Activated T-cell treated with anti-CD3 and anti-CD28 coated beads, Interleukin-2, amount 50 U/mL, for 4 hours (primary cell): Measurements from ENCODE around the gene PRM1. TPM values are rescaled to one million over a fixed set of nuclear protein-coding genes. Genes with fewer than 3 reads are reported as not detected.

ENCODE experiments used
- ATAC-seq, 2 donors: fragments of 200-7000 bp; cut with Tn5 transposase; one replicate each; pipeline ENCODE4 v1.10.0; 2021
- DNase-seq: peaks from one replicate; pipeline ENCODE4 v3.0.0-alpha.2; 2020
- H3K27me3 Mint-ChIP-seq: one replicate; pipeline ENCODE4 v1.8.0; 2021; ENCODE audit warnings: low read depth, mixed read lengths
- H3K36me3 Mint-ChIP-seq: one replicate; pipeline ENCODE4 v1.8.0; 2022; ENCODE audit warnings: mixed read lengths; ENCODE audit not compliant: insufficient read depth
- H3K4me1 Mint-ChIP-seq: one replicate; pipeline ENCODE4 v1.8.0; 2021; ENCODE audit warnings: low read depth, mixed read lengths
- H3K4me3 Mint-ChIP-seq: one replicate; pipeline ENCODE4 v1.8.0; 2021; ENCODE audit warnings: mild to moderate bottlenecking, moderate library complexity, mixed read lengths
- H3K9me3 Mint-ChIP-seq: one replicate; pipeline ENCODE4 v1.8.0; 2021; ENCODE audit warnings: mixed read lengths
- total RNA-seq, 3 donors: library from RNA; stranded (reverse); gene quantifications; one replicate each; pipeline ENCODE4 v1.2.1, GENCODE V29; 2021

Gene PRM1
- total RNA-seq, 3 donors from 2014 or later, result not detected

DNA sequence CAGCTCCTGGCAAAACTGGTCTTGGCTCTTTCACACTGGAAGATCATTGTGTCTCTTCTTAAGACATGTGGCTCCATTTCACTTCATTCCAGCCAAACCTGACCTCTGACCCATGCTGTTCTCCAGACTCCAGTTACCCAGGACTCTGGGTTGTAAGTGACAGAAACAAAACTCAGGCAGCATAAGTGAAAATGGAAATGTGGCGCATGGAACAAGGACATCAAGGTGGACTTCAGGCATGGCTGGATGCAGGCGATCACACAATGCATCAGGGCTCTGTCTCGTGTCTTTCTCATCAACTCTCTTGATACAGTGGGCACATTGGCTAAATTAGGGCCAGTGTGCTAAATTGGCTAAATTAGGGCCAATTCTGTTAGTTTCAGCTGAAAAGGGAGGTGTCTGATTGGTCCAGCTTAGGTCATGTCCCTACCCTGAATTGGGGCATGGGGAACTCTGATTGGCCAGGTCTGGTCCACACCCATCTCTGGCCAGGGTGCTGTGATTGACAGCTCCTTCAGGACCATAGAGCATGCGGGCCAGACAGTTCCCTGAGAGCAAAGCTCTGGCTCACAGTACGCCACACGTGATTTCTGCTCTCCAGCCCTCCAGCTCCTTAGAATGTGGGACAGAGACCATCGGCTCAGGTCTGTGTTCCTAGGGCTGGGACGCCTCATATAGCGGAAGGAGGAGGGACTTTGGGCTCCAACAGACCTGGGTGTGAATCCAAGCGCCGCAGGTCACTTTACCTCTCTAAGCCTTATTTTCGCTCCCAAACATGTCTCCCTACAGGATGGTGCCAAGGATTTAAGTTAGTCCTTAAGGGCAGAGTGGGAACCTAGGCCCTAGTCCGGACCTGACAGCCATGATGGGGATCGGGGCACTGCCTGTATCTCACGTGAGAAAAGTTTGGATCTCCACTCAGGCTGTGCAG lies 42.6 kb downstream of the PRM1 start:
- H3K9me3 Mint-ChIP-seq, result no peaks in the 10 kb centered on the region
- no peak for DNase-seq

DNA sequence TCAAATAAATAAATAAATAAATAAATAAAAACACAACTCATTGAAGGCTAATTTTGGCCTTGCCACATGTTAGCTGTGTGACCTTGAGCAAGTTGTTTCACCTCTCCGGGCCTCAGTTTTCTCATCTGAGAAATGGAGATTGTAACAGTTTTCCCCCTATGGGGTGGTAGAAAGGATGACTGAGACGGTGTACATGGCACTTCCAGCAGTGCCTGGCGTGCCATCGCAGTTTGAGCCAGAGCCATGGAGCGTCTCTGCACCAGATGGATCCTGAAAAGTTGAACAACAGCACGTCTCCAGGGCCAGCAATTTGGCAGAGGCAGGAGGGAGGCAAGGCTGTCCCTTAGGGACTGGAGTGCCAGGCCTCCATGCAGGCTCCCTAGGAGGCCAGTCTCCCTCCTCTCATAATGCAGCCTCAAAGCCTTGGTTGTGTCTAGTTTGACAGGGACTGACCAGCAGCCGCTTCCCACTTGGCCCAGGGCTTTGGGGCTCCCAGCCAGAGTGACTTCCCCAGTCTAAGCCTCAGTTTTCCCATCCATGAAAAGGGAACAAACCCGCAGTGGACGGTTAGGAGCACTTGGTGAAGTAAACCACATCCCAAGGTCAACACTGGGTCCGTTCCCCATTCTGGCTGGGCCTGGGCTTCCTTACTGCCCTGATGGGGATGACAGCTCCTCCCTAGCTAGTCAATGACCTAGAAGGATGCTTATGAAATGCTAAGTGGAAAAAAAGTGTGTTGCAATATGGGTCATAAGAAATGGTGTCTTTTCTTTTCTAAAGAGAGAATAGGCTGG lies 44.5 kb downstream of the PRM1 start:
- no peak for ATAC-seq

More for the DNA sequence above, 42.6 kb downstream of the PRM1 start:
- no peaks in the 10 kb centered on the region for H3K36me3 Mint-ChIP-seq
- no peak for ATAC-seq
- H3K4me3 Mint-ChIP-seq, result no peak overlapping the region
- H3K4me1 Mint-ChIP-seq, result peaks cover 38% of the 10 kb centered on the region
- no peaks in the 10 kb centered on the region for H3K27me3 Mint-ChIP-seq

DNA sequence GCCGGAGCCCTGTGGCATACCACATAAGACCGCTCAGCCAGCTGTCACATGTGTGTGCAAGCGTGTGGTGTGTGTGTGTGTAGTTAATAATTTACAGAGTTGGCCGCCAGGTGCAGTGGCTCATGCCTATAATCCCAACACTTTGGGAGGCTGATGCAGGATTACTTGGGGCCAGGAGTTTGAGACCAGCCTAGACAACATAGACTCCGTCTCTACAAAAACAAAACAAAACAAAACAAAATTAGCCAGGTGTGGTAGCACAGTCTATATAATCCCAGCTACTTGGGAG lies 45.5 kb downstream of the PRM1 start:
- Mint-ChIP-seq H3K36me3 (no peaks in the 10 kb centered on the region), H3K4me3 (no peak overlapping the region), H3K9me3 (no peaks in the 10 kb centered on the region), H3K4me1 (peaks cover 61% of the 10 kb centered on the region), H3K27me3 (no peaks in the 10 kb centered on the region)
- DNase-seq, result no peak
- no peak for ATAC-seq

More for the DNA sequence above, 44.5 kb downstream of the PRM1 start:
- no peak for DNase-seq
- Mint-ChIP-seq H3K27me3 (no peaks in the 10 kb centered on the region), H3K36me3 (no peaks in the 10 kb centered on the region), H3K4me1 (peaks cover 56% of the 10 kb centered on the region), H3K9me3 (no peaks in the 10 kb centered on the region), H3K4me3 (no peak overlapping the region)

DNA sequence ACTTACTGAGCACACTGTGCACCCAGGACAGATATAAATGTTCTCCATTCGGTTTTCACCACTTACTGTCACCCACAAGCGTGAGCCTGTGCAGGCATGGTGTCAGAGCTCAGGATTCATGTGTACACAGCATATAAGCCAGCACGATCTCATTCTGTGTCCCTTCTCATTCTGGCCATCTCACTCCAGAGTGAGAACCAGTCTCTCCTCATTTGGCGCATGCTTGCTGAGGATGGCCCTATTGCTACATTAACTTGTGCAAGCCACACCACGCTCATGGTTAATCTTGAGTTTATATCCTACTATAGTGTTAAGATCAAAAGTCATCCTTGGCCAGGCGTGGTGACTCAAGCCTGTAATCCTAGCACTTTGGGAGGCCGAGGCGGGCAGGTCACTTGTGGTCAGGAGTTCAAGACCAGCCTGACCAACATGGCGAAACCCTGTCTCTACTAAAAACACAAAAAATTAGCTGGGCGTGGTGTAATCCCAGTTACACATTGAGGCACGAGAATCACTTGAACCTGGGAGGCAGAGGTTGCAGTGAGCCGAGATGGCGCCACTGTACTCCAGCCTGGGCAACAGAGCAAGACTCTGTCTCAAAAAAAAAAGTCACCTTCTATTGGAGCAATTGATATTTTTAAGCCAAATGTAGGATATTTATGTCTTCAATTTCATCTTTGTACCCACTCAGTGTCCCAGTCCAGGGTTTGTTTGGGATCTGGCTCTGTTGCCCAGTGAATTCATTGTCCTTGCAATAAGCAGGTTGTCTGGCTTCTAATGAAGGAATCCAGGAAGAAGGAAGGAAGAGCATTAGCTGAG lies 46.0 kb downstream of the PRM1 start:
- no peaks in the 10 kb centered on the region for H3K9me3 Mint-ChIP-seq
- H3K27me3 Mint-ChIP-seq, result no peaks in the 10 kb centered on the region
- no peak for ATAC-seq
- peak overlapping the region; percentile 51 for H3K4me3 Mint-ChIP-seq
- DNase-seq, result no peak
- H3K4me1 Mint-ChIP-seq, result peaks cover 56% of the 10 kb centered on the region
- H3K36me3 Mint-ChIP-seq, result no peaks in the 10 kb centered on the region

DNA sequence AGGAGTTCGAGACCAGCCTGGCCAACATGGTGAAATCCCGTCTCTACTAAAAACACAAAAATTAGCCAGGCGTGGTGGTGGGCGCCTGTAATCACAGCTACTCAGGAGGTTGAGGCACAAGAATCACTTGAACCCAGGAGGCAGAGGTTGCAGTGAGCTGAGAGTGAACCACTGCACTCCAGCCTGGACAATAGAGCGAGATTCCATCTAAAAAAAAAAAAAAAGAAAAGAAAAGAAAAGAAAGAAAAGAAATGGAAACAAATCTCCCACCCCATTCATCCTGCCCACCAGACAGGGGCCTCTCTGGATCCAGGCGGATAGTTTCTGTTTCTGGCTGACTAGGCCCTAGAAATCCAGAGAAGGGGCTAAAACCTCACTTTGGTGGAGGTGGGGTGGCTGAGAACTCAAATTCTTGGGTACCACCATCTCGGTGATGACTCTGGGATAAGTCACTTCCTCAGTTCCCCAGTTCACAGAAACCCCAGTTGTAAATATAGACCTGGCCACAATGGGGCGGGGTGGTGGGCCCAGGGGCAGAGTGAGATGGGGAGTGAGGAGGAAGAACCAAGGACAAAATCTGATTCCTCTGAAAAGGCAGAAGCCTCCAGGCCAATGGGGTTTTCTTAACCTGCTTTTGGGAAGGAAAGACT lies 47.3 kb downstream of the PRM1 start:
- DNase-seq (peak; percentile 72), ATAC-seq (peak; percentile 70 to 73)
- no peaks in the 10 kb centered on the region for H3K9me3 Mint-ChIP-seq
- no peaks in the 10 kb centered on the region for H3K36me3 Mint-ChIP-seq
- H3K4me1 Mint-ChIP-seq, result peaks cover 62% of the 10 kb centered on the region
- peak overlapping the region; percentile 53 for H3K4me3 Mint-ChIP-seq
- no peaks in the 10 kb centered on the region for H3K27me3 Mint-ChIP-seq

DNA sequence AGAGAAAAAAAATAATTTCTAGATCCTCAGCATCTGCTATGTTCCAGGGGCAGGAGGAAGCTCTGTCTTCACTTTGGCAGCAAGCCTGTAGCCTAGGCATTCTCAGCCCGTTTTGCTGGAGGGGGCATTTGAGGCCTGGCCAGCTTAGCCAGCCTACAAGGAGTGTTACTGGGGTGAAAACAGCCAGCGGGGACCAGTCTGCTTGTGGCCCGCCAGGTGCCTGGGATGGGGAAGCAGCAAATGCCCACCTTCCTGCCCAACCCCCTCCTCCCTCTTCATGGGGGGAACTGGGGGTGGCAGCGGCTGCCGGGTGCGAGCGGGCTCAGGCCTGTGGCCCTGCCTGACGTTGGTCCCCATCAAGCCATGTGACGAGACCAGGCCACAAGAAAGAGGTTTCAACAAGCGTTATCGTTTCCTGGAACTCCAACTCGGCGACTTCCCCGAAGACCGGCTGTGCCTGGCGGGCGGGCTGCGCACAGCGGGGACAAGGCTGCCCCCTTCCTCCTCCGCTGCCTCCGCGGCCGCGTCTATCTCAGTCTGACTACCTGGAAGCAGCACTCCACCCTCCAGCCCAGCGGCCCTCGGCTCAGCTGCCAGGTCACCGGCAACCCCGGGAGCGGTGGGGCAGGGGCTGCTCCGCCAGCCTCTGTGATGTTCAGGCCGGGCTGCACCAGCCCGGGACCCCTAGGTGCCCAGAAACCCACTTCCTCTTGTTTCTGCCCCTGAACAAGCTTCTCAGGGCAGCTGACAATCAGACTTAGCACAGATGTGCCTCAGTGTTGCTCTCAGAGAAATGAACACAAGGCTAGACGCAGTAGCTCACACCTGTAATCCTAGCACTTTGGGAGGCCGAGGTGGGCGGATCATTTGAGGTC lies 48.0 kb downstream of the PRM1 start:
- no peaks in the 10 kb centered on the region for H3K36me3 Mint-ChIP-seq
- H3K27me3 Mint-ChIP-seq, result no peaks in the 10 kb centered on the region
- H3K4me1 Mint-ChIP-seq, result peaks cover 63% of the 10 kb centered on the region
- H3K9me3 Mint-ChIP-seq, result no peaks in the 10 kb centered on the region
- DNase-seq (peak; percentile 89), ATAC-seq (peak; percentile 83 to 85)
- peak overlapping the region; percentile 53 for H3K4me3 Mint-ChIP-seq

DNA sequence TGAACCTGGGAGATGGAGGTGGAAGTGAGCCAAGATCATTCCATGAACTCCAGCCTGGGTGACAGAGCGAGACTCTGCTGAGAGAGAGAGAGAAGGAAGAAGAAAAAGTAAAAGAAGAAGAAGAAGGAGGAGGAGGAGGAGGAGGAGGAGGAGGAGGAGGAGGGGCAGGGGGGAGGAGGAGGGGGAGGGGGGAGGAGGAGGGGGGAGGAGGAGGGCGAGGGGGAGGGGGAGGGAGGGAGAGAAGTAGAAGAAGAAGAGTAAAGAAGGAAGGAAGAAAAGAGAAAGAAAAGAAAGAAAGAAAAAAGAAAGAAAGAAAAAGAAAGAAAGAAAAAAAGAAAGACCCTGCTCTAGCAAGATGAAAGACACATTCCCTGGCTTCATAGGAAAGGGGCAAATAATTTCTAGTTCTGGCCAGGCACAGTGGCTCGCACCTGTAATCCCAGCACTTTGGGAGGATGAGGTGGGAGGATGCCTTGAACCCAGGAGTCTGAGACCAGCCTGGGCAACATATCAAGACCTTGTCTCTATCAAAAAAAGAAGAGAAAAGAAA lies 48.8 kb downstream of the PRM1 start:
- Mint-ChIP-seq H3K4me1 (peaks cover 65% of the 10 kb centered on the region), H3K9me3 (no peaks in the 10 kb centered on the region), H3K4me3 (peak overlapping the region; percentile 53), H3K36me3 (no peaks in the 10 kb centered on the region), H3K27me3 (no peaks in the 10 kb centered on the region)
- ATAC-seq (no peak), DNase-seq (no peak)

DNA sequence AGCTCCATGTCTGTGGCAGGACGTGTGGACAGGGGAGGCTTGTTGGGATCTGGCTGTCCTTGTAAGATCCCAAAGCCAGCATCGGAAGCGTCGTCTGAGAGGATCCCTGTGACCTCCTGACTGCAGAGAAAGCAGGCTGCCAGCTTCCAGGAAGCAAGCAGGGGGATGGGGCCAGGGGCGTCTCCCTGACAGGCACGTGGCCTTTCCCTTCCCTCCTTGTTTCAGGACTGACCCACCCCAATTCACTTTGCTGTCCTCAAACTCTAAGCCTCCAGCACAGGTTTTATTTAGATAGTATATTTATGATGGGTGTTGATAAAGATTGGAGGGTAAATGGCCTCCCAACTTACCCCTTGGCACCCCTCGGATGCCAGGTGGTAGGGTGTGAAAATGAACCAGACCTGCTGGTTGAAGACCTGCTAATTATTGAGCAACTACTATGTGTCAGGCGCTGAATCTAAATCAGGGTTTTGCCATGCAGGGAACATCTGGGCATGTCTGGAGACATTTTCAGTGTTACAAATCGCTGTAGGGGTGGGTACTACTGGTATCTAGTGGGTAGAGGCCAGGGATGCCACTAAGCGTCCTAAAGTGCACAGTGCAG lies 49.7 kb downstream of the PRM1 start:
- Mint-ChIP-seq H3K4me3 (peak overlapping the region; percentile 8), H3K27me3 (no peaks in the 10 kb centered on the region), H3K4me1 (peaks cover 68% of the 10 kb centered on the region), H3K36me3 (no peaks in the 10 kb centered on the region), H3K9me3 (no peaks in the 10 kb centered on the region)
- no peak for DNase-seq
- no peak for ATAC-seq

Other genes with a start within 250 kb of the PRM1 start
- 100 to 1,000 TPM; 112 to 148 (median 114) TPM for gene SOCS1, start 25.1 kb downstream of the PRM1 start, total RNA-seq
- not detected for gene TNP2, start 12.0 kb downstream of the PRM1 start, total RNA-seq
- gene PRM3, start 7.7 kb downstream of the PRM1 start, total RNA-seq, result not detected
- not detected for gene PRM2, start 4.8 kb downstream of the PRM1 start, total RNA-seq
- gene RMI2, start 64.1 kb upstream of the PRM1 start, total RNA-seq, result 10 to 100 TPM in 2 of 3 donors, 1 to 10 TPM in 1; 5.5 to 12.9 (median 12.8) TPM